Sigmoid colon (tissue), 4 donors: ENCODE measurements around the gene SIN3B.

Experiments
- EP300 ChIP-seq, 4 donors: sonication (generic); formaldehyde crosslinking; IDR thresholded peaks; one replicate each; pipeline ENCODE4 v1.6.1; 2017; ENCODE audit warnings: antibody characterized with exemption in 4 of 4
- POLR2A ChIP-seq, 2 donors: fragments of 450-650 bp; IDR thresholded peaks; one replicate each; pipeline ENCODE4 v1.6.1; 2016; ENCODE audit warnings: antibody characterized with exemption in 2 of 2, mild to moderate bottlenecking in 2 of 2, moderate library complexity in 2 of 2
- POLR2AphosphoS5 ChIP-seq, 4 donors: sonication (generic); formaldehyde crosslinking; IDR thresholded peaks; one replicate each; pipeline ENCODE4 v1.6.1; 2017; ENCODE audit warnings: antibody characterized with exemption in 4 of 4
- TF ChIP-seq, protein P1 (sequence below), 4 experiments: fragments of 450-650 bp in 3 of 4; fragments of 200-600 bp in 1 of 4; IDR thresholded peaks; one replicate each; pipeline ENCODE4 v1.5.1; 2016 to 2019; ENCODE audit warnings: antibody characterized with exemption in 4 of 4, mild to moderate bottlenecking in 3 of 4, moderate library complexity in 2 of 4

DNA sequence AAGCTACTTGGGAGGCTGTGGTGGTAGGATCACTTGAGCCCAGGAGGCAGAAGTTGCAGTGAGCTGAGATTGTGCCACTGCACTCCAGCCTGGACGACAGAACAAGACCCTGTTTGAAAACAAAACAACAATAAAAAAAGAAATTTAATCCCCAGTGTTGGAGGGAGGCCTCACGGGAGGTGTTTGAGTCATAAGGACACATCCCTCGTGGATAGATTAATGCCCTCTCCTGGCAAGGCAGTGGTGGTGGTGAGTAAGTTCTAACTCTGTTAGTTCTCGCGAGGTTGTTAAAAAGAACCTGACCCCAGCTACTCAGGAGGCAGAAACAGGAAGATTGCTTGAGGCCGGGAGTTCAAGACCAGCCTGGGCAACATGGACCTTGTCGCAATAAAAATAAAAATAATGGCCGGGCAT is 27.6 kb upstream of the SIN3B start:
- no peak for TF ChIP-seq EP300 (IDR thresholded peaks at IDR 0.05)
- TF ChIP-seq, protein P1, sequence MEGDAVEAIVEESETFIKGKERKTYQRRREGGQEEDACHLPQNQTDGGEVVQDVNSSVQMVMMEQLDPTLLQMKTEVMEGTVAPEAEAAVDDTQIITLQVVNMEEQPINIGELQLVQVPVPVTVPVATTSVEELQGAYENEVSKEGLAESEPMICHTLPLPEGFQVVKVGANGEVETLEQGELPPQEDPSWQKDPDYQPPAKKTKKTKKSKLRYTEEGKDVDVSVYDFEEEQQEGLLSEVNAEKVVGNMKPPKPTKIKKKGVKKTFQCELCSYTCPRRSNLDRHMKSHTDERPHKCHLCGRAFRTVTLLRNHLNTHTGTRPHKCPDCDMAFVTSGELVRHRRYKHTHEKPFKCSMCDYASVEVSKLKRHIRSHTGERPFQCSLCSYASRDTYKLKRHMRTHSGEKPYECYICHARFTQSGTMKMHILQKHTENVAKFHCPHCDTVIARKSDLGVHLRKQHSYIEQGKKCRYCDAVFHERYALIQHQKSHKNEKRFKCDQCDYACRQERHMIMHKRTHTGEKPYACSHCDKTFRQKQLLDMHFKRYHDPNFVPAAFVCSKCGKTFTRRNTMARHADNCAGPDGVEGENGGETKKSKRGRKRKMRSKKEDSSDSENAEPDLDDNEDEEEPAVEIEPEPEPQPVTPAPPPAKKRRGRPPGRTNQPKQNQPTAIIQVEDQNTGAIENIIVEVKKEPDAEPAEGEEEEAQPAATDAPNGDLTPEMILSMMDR (IDR thresholded peaks at IDR 0.05) = no peak
- TF ChIP-seq POLR2A (IDR thresholded peaks at IDR 0.05) = no peak
- no peak for TF ChIP-seq POLR2AphosphoS5 (IDR thresholded peaks at IDR 0.05)
